Pulmonary artery endothelial cell (primary cell): Measurements from ENCODE around the gene SPRR2A. TPM values are rescaled to one million over a fixed set of nuclear protein-coding genes. Genes with fewer than 3 reads are reported as not detected.
"Not testable (repeated sequence)": the region's sequence is repeated elsewhere in the genome, so short reads cannot be mapped to it uniquely, and the experiment has no call there.

Experiments used
- DNase-seq: peaks from one replicate; pipeline ENCODE4 v3.0.0-alpha.2; 2011; ENCODE audit warnings: low read depth, low spot score
- total RNA-seq: library from RNA; depleted of rRNA; stranded (reverse); fragments of >200 nt; gene quantifications from 2 replicates; pipeline ENCODE4 v1.2.3, GENCODE V29; 2014

SPRR2A gene
- not detected in 2 replicates for total RNA-seq

DNA sequence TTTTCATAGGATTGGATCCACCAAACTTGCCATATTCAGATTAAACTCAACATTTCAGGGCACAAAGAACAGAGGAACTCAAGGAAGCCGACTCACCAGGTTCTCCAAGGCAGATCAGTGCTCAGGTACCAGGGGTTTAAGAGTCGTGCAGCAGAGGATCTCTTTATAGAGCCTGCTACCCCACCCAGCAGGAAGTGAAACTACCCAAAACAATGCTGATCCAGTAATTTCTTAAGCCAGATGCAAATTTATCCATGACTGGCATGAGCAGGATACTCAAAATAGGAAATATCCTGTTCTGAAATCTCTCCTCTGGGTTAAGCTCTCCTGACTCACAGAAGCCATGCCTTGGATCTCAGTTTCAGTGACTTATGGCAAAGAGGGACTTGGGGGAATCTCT lies at the start of gene SPRR2A:
SPRR2A (minus strand) TSS at position 138 of the 400 bp plus-strand sequence. CDS start 777 bp downstream, outside the sequence.
- DNase-seq = no peak

DNA sequence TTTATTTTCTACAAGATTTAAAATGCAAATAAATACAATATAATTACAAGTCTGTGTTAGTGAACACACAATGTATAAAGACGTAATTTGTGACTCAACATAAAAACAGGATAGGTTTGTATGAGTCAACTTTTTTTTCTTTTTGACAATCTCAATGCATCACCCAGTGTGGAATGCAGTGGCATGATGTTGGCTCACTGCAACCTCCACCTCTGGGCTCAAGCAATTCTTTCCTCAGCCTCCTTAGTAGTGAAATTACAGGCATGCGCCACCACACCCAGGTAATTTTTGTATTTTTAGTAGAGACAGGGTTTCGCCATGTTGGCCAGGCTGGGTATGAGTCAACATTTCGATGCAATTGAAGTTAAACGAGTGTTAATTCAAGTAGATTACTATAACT lies 42.9 kb upstream of the SPRR2A start:
- no peak for DNase-seq

DNA sequence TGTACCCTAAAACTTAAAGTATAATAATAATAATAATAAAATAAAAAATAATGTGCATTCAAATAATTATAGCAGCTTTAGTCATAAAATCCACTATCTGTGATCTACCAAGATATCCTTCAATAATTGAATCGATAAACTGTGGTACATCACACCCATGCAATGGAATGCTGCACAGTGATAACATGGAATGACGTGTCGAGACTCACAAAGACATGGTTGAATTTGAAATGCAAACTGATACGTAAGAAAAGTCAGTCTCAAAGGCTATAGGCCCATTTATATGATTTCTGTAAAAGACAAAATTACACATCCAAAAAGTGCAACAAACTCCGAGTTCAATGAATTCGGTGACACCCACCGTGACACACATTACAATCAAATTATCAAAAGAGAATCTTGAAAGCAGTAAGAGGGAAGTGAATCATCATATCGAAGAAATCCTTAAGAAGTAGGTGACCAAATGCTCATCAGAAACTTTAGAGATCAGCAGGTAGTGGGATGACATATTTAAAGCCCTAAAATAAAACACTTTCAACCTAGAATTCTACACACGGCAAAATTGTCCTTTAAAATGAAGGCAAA lies 42.2 kb upstream of the SPRR2A start:
- no peak for DNase-seq

DNA sequence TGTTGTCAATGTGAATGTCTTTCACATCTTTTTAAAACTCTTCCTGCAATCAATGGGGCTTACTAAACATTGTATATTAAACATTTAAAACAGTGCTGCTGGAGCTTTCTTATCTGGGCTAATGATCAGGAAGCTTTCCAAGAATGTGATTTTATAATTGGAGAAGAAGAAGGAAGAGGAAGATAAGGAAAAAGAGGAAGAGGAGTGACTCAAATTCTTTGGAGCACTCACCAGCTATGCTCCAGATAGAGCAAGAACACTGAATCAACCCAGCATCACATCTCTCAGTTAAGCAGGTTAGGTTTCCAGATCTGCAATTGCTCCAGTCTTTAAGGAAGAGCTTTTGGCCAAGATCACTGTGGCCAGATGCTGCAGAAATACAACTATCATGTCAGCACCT lies 38.5 kb upstream of the SPRR2A start:
- DNase-seq = no peak

DNA sequence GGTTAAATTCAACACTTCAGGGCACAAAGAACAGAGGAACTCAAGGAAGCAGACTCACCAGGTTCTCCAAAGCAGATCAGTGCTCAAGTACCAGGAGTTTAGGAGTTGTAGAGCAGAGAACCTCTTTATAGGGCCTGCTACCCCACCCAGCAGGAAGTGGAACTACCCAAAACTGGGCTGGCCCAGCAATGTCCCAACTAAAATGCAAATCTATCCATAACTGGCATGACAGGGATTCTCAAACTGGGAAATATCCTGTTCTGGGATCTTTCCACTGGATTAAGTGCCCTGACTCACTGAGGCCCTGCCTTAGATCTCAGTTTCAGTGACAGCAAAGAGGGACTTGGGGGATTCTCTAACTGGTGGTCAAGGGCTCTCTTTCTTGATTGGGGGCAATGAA lies 37.1 kb upstream of the SPRR2A start, which contains the start of gene SPRR2E:
SPRR2E (minus strand) TSS at position 101 of the 400 bp plus-strand sequence. CDS start 775 bp downstream, outside the sequence.
- no peak for DNase-seq

DNA sequence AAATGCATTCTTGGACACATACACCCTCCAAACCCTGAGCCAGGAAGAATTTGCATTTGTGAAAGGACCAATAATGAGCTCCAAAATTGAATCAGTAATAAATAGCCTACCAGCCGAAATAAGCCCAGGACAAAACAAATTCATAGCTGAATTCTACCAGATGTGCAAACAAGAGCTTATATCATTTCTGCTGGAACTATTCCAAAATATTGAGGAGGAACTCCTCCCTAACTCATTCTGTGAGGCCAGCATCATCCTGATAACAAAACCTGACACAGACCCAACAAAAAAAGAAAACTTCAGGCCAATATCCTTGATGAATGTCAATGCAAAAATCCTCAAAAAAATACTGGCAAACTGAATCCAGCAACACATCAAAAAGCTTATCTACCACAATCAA lies 30.3 kb upstream of the SPRR2A start:
- DNase-seq = no peak

DNA sequence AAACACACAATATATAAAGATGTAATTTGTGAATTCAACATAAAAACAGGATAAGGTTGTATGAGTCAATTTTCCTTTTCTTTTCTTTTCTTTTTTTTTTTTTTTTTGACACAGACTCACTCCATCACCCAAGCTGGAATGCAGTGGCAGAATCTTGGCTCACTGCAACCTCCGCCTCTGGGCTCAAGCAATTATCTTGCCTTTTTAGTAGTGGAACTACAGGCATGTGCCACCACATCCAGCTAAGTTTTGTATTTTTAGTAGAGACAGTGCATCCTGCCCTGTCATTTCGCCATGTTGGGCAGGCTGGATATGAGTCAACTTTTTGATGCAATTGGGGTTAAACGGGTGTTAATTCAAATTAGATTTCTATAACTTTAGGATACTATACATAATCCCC lies 24.4 kb upstream of the SPRR2A start:
- DNase-seq = no peak

DNA sequence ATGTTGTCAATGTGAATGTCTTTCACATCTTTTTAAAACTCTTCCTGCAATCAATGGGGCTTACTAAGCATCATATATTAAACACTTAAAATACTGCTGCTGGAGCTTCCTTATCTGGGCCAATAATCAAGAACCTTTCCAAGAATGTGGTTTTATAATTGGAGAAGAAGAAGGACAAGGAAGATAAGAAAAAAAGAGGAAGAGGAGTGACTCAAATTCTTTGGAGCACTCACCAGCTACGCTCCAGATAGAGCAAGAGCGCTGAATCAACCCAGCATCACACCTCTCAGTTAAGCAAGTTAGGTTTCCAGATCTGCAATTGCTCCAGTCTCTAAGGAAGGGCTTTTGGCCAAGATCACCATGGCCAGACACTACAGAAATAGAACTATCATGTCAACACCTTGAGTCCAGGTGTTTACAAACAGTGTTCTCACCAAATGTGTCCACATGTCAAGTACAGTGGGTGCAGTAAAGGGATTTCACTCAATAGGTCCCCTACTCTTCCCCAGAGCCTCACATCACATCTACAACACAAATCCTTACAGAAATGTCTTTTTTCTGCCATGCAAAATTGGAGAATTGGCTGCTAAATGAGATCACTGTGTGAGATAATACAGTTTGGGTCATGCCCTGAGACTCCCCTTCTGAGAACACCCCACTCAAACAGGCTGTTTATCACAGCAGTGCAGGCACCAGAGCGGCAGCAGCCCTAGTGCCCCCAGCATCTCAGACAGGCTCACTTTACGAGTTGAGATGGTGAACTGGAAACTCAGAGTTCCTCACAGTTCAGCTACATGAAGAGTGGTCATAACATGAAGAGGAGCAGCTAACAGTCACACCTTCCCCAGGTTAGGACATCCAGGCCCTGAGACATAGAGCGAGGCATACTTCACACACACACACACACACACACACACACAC lies 15.8 kb upstream of the SPRR2A start:
- no peak for DNase-seq

DNA sequence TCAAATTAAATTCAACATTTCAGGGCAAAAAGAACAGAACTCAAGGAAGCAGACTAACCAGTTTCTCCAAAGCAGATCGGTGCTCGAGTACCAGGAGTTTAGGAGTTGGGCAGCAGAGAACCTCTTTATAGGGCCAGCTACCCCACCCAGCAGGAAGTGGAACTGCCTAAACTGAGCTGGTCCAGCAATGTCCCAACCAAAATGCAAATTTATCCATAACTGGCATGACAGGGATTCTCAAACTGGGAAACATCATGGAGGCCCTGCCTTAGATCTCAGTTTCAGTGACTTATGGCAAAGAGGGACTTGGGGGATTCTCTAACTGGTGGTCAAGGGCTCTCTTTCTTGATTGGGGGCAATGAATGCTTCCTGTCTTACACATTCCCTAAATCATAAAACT lies 14.2 kb upstream of the SPRR2A start, which contains the start of gene SPRR2B:
SPRR2B (minus strand) TSS at position 101 of the 400 bp plus-strand sequence. CDS start 772 bp downstream, outside the sequence.
- DNase-seq = no peak

DNA sequence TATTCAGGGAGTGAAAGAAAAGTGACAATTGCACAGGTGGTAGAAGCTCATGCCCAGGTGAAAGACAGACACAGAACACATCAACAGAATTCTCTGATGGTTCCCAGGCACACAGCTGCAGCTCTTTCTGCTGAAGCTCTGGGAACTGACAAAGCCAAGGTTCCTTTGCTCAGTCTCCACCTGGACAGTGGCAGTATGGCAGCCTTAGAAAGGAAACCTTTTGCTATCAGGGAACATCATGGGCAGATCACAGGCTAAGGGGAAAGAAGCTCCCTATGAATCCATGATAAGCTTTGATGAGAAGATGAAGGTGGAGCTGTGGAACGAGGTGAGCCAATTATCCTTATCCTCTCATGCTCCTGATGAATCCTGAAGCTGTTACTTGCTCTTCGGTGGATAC lies 12.9 kb upstream of the SPRR2A start:
- DNase-seq = no peak

DNA sequence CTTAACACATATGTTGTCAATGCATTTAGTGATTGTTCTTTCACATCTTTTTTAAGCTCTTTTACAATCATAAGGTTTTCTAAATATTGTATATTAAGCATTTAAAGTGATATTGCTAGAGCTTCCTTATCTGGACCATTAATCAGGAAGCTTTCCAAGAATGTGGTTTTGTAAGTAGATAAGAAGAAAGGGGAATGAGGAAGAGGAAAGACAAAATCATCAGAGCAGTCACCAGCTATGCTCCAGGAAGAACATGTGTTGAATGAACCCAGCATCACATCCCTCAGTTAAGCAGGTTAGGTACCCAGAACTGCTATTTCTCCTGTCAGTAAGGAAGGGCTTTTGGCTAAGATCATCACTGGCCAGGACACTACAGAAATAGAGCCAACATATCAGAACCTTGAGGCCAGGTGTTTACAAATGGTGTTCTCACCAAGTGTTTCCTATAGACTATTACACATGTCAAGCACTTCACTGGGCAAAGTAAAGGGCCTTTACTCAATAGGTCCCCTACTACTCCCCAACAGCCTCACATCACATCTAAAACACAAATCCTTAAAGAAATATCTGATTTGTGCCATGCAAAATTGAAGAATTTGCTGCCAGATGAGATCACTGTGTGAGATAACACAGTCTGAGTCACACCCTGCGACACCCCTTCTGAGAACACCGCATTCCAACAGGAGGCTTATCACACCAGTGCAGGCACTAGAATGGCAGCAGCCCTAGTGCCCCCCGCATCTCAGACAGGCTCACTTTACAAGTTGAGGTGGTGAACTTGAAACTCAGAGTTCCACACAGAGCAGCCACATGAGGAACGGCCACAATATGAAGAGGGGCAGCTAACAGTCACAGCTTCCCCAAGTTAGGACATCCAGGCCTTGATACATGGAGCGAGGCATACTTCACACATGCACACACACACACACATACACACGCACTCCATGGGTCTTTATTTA lies 1.8 kb upstream of the SPRR2A start:
- no peak for DNase-seq

DNA sequence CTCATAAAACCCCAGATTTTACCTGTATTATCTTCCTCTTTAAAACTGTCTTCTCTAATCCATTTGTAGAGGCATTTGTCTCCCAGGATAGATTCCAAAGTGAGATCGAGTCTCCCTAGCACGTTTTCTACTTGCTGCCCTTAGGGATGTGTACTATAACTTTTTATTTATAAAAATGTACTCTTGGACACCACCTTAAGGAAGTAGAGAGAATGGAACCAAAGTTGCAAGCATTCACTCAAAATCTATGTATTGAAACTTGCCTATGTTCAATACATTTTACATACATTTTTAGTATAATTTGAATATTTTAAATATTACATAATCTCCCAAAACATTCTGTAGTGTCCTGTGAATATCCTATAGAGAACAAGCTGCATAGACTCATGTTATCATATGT lies 842 bp upstream of the SPRR2A start:
- DNase-seq = no peak

DNA sequence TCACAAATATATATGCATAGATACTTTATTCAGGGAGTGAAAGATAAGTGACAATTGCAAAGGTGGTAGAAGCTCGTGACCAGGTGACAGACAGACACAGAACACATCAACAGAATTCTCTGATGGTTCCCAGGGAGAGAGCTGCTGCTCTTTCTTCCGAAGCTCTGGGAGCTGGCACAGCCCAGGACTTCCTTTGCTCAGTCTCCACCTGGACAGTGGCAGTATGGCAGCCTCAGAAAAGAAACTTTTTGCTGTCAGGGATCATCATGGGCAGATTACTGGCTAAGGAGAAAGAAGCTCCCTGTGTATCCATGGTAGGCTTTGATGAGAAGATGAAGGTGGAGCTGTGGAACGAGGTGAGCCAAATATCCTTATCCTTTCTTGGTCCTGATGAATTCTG lies 1.2 kb downstream of the SPRR2A start:
- not testable (repeated sequence) for DNase-seq

DNA sequence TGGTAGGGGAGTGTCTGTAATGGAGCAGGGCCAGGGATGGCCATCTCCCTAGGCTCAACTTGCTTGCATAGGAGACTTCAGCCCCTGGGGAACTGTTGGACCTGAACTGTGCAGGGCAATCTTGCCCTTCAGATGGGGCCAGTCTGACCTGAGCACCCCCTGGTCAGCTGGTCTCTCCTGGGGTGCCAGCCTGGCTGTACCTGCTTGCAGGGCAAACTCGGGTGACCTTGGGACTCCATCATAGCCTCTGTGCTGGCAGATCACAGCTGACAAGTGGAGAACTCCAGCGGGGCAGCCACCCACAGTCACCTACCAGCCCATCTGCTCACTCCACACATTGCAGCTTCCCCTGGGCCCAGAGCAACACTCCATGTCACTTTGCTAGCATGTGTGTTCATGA lies 8.1 kb downstream of the SPRR2A start:
- DNase-seq = no peak

DNA sequence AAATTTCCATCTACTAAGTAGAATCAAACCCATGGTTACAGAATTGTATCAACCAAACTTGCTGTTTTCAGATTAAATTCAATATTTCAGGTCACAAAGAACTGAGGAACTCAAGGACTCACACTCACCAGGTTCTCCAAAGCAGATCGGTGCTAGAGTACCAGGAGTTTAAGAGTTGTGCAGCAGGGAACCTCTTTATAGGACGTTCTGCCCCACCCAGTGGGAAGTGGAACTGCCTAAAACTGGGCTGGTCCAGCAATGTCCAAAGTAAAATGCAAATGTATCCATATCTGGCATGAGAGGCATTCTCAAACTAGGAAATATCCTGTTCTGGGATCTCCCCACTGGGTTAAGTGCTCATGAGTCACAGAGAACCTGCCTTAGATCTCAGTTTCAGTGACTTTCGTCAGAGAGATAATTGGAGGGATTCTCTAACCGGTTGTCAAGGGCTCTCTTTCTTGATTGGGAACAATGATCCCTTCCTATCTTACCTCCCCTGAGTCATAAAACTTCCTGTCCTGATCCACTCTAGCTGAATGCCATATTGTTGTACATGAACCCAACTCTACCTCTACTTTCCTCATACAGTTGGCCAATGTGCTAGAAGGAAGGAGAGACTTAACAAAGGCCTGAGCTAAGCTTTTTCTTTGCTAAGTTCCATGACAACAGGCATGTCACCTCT lies 16.2 kb downstream of the SPRR2A start, which contains the start of gene SPRR2D:
SPRR2D (minus strand) TSS at position 171 of the 682 bp plus-strand sequence. CDS start 774 bp downstream, outside the sequence.
- DNase-seq = no peak

DNA sequence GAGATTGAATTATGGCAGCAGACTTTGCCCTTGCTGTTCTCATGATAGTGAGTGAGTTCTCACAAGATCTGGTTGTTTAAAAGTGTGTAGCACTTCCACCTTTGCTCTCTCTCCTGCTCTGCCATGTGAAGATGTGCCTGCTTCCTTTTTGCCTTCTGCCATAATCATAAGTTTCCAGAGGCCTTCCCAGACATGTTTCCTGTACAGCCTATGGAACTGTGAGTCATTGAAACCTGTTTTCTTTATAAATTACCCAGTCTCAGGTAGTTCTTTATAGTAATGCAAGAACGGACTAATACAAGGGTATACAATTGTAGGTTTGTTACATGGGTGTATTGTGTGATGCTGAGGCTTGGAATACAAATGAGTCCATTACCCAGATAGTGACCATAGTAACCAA lies 22.1 kb downstream of the SPRR2A start:
- no peak for DNase-seq

DNA sequence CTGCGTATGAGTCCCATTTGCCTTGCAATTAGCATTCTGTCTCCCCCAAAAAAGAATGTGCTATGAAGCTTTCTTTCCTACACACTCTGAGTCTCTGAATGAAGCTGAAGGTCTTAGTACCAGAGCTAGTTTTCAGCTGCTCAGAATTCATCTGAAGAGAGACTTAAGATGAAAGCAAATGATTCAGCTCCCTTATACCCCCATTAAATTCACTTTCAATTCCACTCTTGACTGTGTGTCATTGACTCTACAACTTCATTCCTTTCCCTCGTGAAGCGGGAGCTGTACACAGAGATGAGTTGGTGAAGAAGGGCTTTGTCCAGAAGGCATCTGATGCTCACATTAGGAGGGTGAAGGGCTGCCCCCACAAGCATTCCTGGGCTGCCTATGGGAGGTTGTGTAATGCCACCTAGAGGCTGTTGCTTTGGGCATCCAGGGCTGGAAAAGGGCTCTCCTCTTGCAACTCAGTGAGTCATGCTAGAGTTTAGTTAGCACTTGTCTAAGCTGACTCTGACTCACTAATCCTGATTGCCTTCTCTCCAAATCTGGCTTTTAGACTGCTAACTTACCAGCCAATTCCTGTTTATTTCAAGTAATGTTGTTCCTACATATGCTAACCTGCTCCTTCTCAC lies 24.5 kb downstream of the SPRR2A start:
- no peak for DNase-seq

DNA sequence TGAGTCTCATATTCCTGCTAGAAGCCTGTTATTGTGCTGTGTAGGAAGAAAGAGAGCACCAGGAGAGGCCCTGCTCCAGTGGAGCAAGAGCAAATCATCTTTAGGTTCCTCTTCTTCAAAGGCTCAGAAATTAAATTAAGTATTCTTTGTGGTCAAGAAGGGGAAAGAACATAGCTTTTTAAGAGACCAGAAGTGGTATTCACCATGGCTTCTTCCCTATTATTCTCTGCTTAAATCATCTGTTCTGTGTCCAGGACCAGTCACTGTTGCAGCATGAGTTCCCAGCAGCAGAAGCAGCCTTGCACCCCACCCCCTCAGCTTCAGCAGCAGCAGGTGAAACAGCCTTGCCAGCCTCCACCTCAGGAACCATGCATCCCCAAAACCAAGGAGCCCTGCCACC lies 25.2 kb downstream of the SPRR2A start:
- DNase-seq = no peak

DNA sequence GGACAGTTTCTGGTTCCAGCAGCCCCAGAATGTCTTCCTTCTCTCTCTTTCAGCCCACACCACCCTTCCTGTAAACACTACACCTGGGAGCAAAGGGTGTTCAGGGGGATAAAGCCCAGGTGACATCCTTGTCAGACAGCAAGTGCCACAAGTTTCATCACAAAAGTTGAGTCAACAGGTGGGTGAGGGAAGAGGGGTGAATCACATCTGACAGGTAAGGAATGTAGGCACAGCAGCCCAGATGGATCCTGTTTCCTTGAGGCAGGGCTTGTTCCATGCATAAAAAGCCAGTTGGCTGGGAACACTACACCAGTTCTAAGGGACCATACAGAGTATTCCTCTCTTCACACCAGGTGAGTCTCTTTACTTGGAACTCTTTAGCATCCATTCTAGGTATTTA lies 26.4 kb downstream of the SPRR2A start, which contains the start of gene SPRR1B:
SPRR1B (plus strand) TSS at position 309 of the 400 bp plus-strand sequence. CDS start 1,143 bp downstream, outside the sequence.
- DNase-seq = no peak

DNA sequence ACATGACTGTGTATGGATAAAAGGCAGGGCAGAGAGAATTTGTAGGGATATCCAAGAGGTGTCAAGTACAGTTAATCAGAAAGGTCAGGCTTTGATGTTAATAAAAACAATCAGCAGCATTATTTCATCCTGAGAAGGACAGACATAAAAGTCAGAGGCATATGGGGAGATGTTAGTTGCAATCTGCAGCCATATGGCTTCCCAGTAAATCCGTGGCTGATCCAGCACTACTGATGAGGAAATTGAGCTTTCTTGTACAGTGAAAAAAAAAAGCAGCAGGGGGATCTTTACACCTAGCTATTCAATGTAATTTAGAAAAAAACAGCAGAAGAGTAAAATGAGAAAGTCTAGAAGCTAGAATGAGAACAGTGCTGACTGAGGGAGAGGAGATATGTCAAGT lies 28.5 kb downstream of the SPRR2A start:
- no peak for DNase-seq
